DMS153 treated with DMSO at 0.1 percent for 48 hours (cell line): Measurements from ENCODE around the gene RAB7B.

ENCODE experiments used
- DNase-seq: peaks from one replicate; lab custom pipeline; 2025; ENCODE audit not compliant: unreplicated experiment; lab: John Stamatoyannopoulos, UW

Gene RAB7B

GRCh38 chr1:205929496-205930194, 73.5 kb downstream of the RAB7B start:
- DNase-seq = no peak

- DNase-seq = no peak
Observed at GRCh38 chr1:205928317-205928716, 74.9 kb downstream of the RAB7B start.

GRCh38 chr1:205927676-205928075, 75.5 kb downstream of the RAB7B start:
- DNase-seq = no peak

GRCh38 chr1:205927247-205927646, 75.9 kb downstream of the RAB7B start:
- DNase-seq = no peak
